ENCODE results near the gene CPN2.

The CPN2 gene

DNA sequence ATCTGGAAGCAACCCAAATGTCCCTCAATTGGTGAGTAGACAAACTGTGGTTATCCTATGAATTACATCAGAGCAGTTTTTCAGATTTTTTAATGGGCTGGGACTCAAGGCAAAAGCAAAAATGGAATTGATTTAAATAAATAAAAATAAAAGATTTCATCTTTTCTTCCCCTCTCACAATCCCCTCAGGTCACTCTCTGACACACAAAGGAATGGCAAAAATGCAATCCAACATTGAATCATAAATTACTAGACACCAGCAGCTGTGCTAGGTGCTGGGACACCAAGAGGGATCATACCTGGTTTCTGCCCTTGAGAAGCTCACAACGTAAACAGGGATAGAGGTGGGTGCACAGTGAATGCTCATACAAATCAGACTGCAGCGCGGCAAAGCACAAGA, 58.8 kb downstream of the CPN2 start:
- DNase-seq = no peak

Data from NCI-H1092 treated with DMSO at 0.1 percent for 48 hours (cell line).